Stomach (tissue), 4 donors: ENCODE data around the gene AEBP2.

ENCODE experiments used
- EP300 ChIP-seq: sonication (generic); formaldehyde crosslinking; IDR thresholded peaks from one replicate; pipeline ENCODE4 v1.6.1; 2017; ENCODE audit warnings: antibody characterized with exemption
- POLR2A ChIP-seq, 4 donors: fragments of 450-650 bp; IDR thresholded peaks; one replicate each; pipeline ENCODE4 v1.6.1; 2016; ENCODE audit warnings: antibody characterized with exemption in 4 of 4, control low read depth in 2 of 4, mild to moderate bottlenecking in 1 of 4, moderate library complexity in 1 of 4
- TF ChIP-seq, protein P1 (sequence below), 7 experiments: fragments of 450-650 bp in 4 of 7; fragments of 200-600 bp in 3 of 7; sonication (generic) in 3 of 7; IDR thresholded peaks; one replicate each; pipeline ENCODE4 v1.5.1; 2016 to 2019; ENCODE audit warnings: antibody characterized with exemption in 7 of 7, control low read depth in 2 of 7, mild to moderate bottlenecking in 1 of 7

DNA sequence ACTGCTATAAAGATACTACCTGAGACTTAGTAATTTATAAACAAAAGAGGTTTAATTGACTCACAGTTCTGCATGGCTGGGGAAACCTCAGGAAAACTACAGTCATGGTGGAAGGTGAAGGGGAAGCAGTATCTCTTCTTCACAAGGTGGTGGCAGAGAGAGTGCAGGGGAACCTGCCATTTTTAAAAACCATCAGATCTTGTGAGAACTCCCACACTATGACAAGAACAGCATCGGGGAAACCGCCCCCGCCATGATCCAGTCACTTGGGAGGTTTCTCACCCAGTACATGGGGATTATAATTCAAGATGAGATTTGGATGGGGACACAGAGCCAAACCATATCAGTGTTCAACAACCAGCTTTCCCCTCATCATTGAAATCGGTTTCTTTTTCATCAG lies 49.9 kb downstream of the AEBP2 start:
- TF ChIP-seq, protein P1, sequence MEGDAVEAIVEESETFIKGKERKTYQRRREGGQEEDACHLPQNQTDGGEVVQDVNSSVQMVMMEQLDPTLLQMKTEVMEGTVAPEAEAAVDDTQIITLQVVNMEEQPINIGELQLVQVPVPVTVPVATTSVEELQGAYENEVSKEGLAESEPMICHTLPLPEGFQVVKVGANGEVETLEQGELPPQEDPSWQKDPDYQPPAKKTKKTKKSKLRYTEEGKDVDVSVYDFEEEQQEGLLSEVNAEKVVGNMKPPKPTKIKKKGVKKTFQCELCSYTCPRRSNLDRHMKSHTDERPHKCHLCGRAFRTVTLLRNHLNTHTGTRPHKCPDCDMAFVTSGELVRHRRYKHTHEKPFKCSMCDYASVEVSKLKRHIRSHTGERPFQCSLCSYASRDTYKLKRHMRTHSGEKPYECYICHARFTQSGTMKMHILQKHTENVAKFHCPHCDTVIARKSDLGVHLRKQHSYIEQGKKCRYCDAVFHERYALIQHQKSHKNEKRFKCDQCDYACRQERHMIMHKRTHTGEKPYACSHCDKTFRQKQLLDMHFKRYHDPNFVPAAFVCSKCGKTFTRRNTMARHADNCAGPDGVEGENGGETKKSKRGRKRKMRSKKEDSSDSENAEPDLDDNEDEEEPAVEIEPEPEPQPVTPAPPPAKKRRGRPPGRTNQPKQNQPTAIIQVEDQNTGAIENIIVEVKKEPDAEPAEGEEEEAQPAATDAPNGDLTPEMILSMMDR (IDR thresholded peaks at IDR 0.05): no peak
- TF ChIP-seq POLR2A (IDR thresholded peaks at IDR 0.05): no peak
- TF ChIP-seq EP300: no peak
